ENCODE results near the gene PCSK7.

Gene PCSK7

DNA sequence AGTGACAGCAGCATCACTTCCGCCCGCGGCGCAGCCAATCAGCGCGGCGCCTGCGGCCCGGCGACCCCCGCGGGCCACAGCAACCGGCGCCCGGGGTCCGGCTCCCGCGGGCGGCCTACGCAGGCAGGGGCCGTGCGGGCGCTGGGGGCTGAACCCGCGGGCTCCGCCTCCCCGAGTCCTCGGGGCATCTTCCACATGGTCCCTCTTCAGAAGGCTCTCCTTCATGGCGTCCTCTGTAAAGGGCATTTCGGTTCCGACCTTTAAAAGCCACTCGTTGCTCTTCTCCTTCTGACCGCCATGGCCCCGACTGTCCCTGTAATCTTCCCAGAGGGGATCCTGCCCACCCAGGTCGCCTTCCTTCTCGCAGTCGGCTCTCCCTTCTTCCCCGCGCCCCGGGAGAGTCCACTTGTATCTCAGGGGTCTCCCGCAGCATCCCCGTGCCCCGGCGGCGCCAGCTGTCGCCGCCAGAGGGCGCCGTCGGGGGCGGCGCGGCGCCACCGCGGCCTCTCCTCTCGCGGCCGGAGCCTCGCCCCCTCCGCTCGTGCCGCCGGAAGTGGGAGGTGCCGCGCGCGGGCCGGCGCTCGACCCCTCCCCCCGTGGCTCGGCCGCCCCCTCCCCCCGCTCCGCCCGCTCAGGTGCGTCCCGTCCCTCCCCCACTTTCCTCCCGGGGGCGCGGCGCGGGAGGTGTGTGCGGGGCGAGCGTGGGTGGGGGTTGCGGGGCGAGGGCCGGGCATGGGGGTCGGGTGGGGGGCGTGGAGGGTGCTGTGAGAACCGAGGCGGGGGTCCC, 412 bp upstream of the PCSK7 start, which contains the start of gene RNF214:
RNF214 (plus strand) TSS at position 580 of the 787 bp plus-strand sequence. CDS start 1,602 bp downstream, outside the sequence.
- Histone ChIP-seq H3K9ac (ENCODE audit: low read depth in 1 of 2, low read length in 2 of 2) (peak within 1 kb of the TSS; percentile 96), H3K27me3 (ENCODE audit: control insufficient read depth in 2 of 2, insufficient read depth in 2 of 2, low read length in 2 of 2) (no peaks in the 10 kb centered on the region), H3K9me3 (ENCODE audit: control insufficient read depth in 2 of 2, low read length in 2 of 2) (no peaks in the 10 kb centered on the region), H3K4me1 (ENCODE audit: control insufficient read depth in 2 of 2, insufficient read depth in 2 of 2, low read length in 2 of 2) (peaks cover 17 to 19% of the 10 kb centered on the region in 2 donors), H3K4me3 (ENCODE audit: low read length in 2 of 2) (peak within 1 kb of the TSS; percentile 98), H3K27ac (ENCODE audit: low read depth in 2 of 2, low read length in 2 of 2) (peak within 1 kb of the TSS; percentile 93 to 94), H3K36me3 (ENCODE audit: control insufficient read depth in 2 of 2, insufficient read depth in 2 of 2, low read length in 2 of 2) (peaks cover 26 to 30% of the 10 kb centered on the region in 2 donors)

DNA sequence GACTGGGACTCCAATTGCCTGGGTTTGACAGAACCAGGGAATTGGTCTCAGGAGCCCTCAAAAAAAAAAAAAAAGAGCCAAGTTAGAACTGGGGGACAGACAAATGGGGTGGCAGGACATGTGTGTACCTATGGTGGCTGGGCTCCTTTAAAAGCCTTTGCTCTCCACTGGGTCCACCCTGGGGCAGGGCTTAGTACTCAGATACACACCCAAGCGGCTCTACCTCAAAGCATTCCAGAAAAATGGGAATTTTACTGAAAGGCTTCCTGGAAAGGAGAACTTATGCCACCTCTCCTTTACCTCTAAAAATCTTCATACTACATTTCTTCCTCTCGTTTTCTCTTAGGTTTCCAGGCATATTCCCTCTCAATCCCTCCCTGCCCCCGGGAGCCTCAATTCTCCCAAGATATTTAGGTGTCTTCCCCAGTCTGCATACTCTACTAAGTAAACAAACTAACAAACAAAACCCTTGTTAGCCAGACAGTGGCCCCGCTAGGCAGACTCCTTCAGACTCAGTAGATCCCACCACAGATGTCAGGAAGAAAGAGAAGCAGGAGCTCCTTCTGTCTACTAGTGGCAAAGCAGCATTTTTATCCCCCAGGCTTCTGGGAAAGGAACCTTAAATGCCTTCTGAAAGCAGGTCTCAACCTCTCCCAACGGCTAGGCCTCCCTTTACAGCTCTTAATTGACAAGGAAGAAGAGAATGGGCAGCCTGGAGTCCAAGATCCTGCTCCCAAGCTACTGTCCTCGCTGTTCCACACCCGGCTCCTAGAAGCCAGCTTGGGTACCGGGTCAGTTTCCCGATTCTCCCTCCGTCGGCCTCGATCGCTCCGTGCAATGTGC, 653 bp downstream of the PCSK7 start:
- no peaks in the 10 kb centered on the region for H3K9me3 ChIP-seq (ENCODE audit: control insufficient read depth in 2 of 2, low read length in 2 of 2)
- peaks cover 18 to 19% of the 10 kb centered on the region in 2 donors for H3K4me1 ChIP-seq (ENCODE audit: control insufficient read depth in 2 of 2, insufficient read depth in 2 of 2, low read length in 2 of 2)
- H3K36me3 ChIP-seq (ENCODE audit: control insufficient read depth in 2 of 2, insufficient read depth in 2 of 2, low read length in 2 of 2) = peaks cover 34 to 38% of the 10 kb centered on the region in 2 donors
- peak overlapping the region; percentile 96 for H3K9ac ChIP-seq (ENCODE audit: low read depth in 1 of 2, low read length in 2 of 2)
- H3K27ac ChIP-seq (ENCODE audit: low read depth in 2 of 2, low read length in 2 of 2) = peak overlapping the region; percentile 93 to 94
- peak overlapping the region; percentile 98 for H3K4me3 ChIP-seq (ENCODE audit: low read length in 2 of 2)
- H3K27me3 ChIP-seq (ENCODE audit: control insufficient read depth in 2 of 2, insufficient read depth in 2 of 2, low read length in 2 of 2) = no peaks in the 10 kb centered on the region

DNA sequence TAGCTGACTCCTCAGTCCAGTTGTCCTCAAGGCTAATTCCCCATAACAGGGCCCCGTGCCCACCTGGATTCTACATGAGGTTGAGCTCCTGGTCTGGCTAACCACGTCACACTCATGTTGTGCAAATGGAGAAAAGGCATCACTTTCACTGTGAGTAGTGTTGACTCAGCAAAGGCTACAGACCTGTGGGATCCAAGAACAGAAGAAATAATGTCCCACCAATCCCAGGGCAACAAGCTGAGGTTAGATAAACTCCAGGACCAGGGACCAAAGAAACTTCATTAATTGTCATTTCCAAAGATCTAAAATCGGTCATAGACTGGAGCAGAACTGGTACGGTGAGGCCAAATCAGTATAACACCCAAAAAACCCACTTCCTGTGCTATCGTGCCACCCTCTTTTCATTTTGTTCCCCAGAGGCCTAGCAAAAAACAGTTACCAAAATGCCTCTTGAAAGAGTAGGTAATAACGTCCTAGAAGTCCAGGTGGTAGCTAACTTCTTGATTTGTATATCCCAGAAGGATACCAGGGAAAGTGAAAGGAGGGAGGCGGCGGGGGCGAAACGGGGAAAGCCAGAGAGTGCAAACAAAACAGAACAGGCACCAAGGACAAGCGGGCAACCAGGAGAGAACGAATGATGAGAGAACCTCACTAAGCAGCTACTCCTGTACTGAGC, 1.4 kb downstream of the PCSK7 start:
- Histone ChIP-seq H3K9me3 (ENCODE audit: control insufficient read depth in 2 of 2, low read length in 2 of 2) (no peaks in the 10 kb centered on the region), H3K4me3 (ENCODE audit: low read length in 2 of 2) (peak overlapping the region; percentile 98), H3K27ac (ENCODE audit: low read depth in 2 of 2, low read length in 2 of 2) (peak overlapping the region; percentile 93 to 94), H3K36me3 (ENCODE audit: control insufficient read depth in 2 of 2, insufficient read depth in 2 of 2, low read length in 2 of 2) (peaks cover 37 to 44% of the 10 kb centered on the region in 2 donors), H3K27me3 (ENCODE audit: control insufficient read depth in 2 of 2, insufficient read depth in 2 of 2, low read length in 2 of 2) (no peaks in the 10 kb centered on the region), H3K9ac (ENCODE audit: low read depth in 1 of 2, low read length in 2 of 2) (peak overlapping the region; percentile 96), H3K4me1 (ENCODE audit: control insufficient read depth in 2 of 2, insufficient read depth in 2 of 2, low read length in 2 of 2) (peaks cover 24 to 26% of the 10 kb centered on the region in 2 donors)

DNA sequence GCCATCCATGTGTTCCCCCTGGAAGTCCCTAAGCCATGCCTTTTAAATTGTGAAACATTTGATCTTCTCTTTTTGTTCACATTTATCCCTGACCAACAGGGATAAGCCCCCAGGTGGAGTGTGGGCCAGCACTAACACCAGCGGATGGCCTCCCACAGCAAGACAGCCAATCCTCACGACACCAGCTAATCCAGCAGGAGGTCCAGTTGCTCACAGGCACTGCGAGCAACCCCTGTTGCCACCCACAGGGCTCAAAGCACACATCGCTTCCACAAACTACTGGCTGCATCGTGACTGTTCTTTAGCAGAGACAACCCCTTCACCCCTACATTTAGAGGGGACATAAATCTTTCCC, 2.0 kb downstream of the PCSK7 start:
- H3K9me3 ChIP-seq (ENCODE audit: control insufficient read depth in 2 of 2, low read length in 2 of 2) = no peaks in the 10 kb centered on the region
- peak overlapping the region in 1 of 2 donors; percentile 19 for H3K9ac ChIP-seq (ENCODE audit: low read depth in 1 of 2, low read length in 2 of 2)
- H3K27ac ChIP-seq (ENCODE audit: low read depth in 2 of 2, low read length in 2 of 2) = peak overlapping the region in 1 of 2 donors; percentile 93
- peaks cover 38 to 47% of the 10 kb centered on the region in 2 donors for H3K36me3 ChIP-seq (ENCODE audit: control insufficient read depth in 2 of 2, insufficient read depth in 2 of 2, low read length in 2 of 2)
- H3K4me3 ChIP-seq (ENCODE audit: low read length in 2 of 2) = peak overlapping the region in 1 of 2 donors; percentile 98
- no peaks in the 10 kb centered on the region for H3K27me3 ChIP-seq (ENCODE audit: control insufficient read depth in 2 of 2, insufficient read depth in 2 of 2, low read length in 2 of 2)
- H3K4me1 ChIP-seq (ENCODE audit: control insufficient read depth in 2 of 2, insufficient read depth in 2 of 2, low read length in 2 of 2) = peaks cover 28 to 30% of the 10 kb centered on the region in 2 donors

DNA sequence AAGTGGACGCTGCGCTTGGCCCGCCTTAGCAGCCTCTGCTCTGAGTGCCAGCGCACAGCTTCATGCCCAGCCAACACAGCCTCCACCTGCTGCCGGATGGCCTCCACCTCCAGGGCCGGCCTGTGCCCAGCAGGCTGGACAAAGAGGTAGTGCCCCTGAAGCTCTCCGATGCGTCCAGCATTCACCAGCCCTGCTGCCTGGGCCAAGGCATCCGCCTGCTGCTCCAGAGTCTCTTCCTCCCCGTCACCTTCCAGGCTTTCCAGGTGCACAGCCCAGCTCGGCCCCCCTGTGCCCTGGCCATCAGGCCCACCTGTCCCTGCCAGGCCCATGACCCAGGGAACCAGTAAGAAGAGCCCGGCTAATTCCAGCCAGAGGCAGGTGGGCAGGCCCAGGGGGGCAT, 2.5 kb downstream of the PCSK7 start:
- peaks cover 32 to 35% of the 10 kb centered on the region in 2 donors for H3K4me1 ChIP-seq (ENCODE audit: control insufficient read depth in 2 of 2, insufficient read depth in 2 of 2, low read length in 2 of 2)
- H3K9me3 ChIP-seq (ENCODE audit: control insufficient read depth in 2 of 2, low read length in 2 of 2) = no peaks in the 10 kb centered on the region
- H3K4me3 ChIP-seq (ENCODE audit: low read length in 2 of 2) = no peak overlapping the region
- no peaks in the 10 kb centered on the region for H3K27me3 ChIP-seq (ENCODE audit: control insufficient read depth in 2 of 2, insufficient read depth in 2 of 2, low read length in 2 of 2)
- peaks cover 38 to 47% of the 10 kb centered on the region in 2 donors for H3K36me3 ChIP-seq (ENCODE audit: control insufficient read depth in 2 of 2, insufficient read depth in 2 of 2, low read length in 2 of 2)
- no peak overlapping the region for H3K27ac ChIP-seq (ENCODE audit: low read depth in 2 of 2, low read length in 2 of 2)
- H3K9ac ChIP-seq (ENCODE audit: low read depth in 1 of 2, low read length in 2 of 2) = no peak overlapping the region

DNA sequence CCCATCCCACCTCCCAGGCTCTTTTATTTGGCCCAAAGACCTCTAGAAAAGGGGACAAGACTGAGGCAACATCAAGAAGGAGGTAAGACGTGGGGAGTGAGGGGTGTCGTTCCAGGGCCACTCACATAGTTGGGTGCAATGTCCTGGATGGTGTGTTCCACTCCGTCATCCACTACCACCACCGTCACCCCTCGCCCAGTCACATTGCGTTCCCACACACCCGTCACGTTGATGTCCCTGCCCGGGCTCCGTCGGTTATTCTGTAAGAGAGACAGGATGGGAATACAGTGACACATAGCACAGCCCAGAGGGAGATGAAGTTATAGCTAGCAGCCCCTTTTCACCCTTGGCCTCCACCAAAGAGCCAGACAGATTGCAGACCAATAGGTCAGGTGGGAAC, 3.8 kb downstream of the PCSK7 start:
- H3K36me3 ChIP-seq (ENCODE audit: control insufficient read depth in 2 of 2, insufficient read depth in 2 of 2, low read length in 2 of 2) = peaks cover 48 to 57% of the 10 kb centered on the region in 2 donors
- no peaks in the 10 kb centered on the region for H3K9me3 ChIP-seq (ENCODE audit: control insufficient read depth in 2 of 2, low read length in 2 of 2)
- H3K27ac ChIP-seq (ENCODE audit: low read depth in 2 of 2, low read length in 2 of 2) = no peak overlapping the region
- peaks cover 42 to 45% of the 10 kb centered on the region in 2 donors for H3K4me1 ChIP-seq (ENCODE audit: control insufficient read depth in 2 of 2, insufficient read depth in 2 of 2, low read length in 2 of 2)
- H3K9ac ChIP-seq (ENCODE audit: low read depth in 1 of 2, low read length in 2 of 2) = no peak overlapping the region
- no peak overlapping the region for H3K4me3 ChIP-seq (ENCODE audit: low read length in 2 of 2)
- no peaks in the 10 kb centered on the region for H3K27me3 ChIP-seq (ENCODE audit: control insufficient read depth in 2 of 2, insufficient read depth in 2 of 2, low read length in 2 of 2)

DNA sequence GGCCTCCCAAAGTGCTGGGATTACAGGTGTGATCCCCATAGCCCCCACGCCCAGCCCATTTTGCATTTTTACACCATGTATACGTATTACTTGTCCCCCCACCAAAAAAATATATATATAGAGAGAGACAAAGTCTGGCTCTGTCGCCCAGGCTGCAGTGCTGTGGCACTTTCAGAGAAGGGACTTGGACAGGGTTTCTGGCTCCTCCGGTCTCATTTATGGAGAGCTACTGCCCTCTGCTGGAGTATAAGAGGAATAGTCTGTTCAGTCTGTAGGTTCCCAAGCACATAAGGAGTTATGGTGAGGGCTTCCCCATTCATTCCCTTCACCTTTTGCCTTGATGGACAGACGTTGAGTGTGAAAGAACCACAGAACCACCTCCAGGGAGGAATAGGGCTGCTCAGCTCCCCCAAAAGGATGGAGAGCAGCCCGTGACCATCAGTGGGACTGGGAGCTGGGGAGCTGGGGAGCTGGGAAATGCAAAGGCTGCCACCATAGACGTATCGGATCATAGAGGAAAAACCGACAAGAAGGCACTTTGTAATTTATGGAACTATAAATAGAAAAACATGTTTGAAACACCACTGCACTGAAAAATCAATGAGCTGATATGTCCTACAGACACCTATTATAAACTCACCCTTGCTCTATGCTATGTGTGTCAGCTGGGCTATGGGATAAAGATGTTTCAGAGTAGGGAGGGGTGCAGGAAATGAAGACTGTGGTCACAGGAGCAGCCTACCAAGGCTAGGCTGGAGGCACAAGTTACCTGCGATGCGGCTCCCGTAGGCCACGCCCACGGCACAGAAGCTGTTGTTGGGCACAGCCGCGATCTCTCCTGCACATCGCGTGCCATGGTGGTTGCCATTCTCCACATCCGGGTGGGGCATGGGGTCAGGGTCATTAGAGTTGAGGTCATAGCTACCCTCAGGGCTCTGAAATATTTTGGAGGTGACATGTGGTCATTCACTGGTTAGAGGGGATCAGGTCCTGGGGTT, 5.2 kb downstream of the PCSK7 start:
- no peak overlapping the region for H3K4me3 ChIP-seq (ENCODE audit: low read length in 2 of 2)
- no peaks in the 10 kb centered on the region for H3K27me3 ChIP-seq (ENCODE audit: control insufficient read depth in 2 of 2, insufficient read depth in 2 of 2, low read length in 2 of 2)
- peaks cover 45 to 51% of the 10 kb centered on the region in 2 donors for H3K4me1 ChIP-seq (ENCODE audit: control insufficient read depth in 2 of 2, insufficient read depth in 2 of 2, low read length in 2 of 2)
- peaks cover 53 to 65% of the 10 kb centered on the region in 2 donors for H3K36me3 ChIP-seq (ENCODE audit: control insufficient read depth in 2 of 2, insufficient read depth in 2 of 2, low read length in 2 of 2)
- H3K27ac ChIP-seq (ENCODE audit: low read depth in 2 of 2, low read length in 2 of 2) = no peak overlapping the region
- H3K9me3 ChIP-seq (ENCODE audit: control insufficient read depth in 2 of 2, low read length in 2 of 2) = no peaks in the 10 kb centered on the region
- no peak overlapping the region for H3K9ac ChIP-seq (ENCODE audit: low read depth in 1 of 2, low read length in 2 of 2)

DNA sequence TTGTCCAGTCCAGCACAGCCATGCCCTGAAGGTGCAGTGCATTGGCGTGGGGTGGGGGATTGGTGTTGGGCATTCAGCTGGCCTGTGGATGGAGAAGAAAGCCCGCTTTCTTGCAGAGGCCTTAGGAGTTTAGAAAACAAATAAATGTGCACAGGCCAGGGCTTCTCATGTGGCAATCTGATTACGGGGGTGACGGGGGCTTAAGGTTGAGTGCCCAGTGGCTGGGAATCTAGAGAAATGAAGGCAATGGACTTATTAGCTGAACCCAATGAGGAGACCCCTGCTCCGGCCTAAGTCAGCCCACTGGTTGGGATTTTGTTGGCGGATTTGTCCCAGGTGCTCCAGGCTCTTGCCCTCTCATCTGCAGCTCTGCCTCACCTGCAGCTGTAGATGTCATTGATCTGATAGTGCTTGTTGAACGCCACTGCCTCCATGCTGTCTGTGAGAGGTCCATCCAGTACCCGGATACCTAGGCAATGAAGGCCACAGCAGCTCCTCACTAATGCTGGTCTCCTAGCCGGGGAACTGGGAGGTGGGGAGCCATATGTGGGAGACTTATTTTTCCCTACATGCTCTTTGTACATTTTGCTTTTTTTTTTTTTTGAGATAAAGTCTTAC, 6.2 kb downstream of the PCSK7 start:
- peak overlapping the region in 1 of 2 donors; percentile 32 for H3K27ac ChIP-seq (ENCODE audit: low read depth in 2 of 2, low read length in 2 of 2)
- H3K4me1 ChIP-seq (ENCODE audit: control insufficient read depth in 2 of 2, insufficient read depth in 2 of 2, low read length in 2 of 2) = peaks cover 45 to 54% of the 10 kb centered on the region in 2 donors
- H3K4me3 ChIP-seq (ENCODE audit: low read length in 2 of 2) = peak overlapping the region in 1 of 2 donors; percentile 13
- H3K9me3 ChIP-seq (ENCODE audit: control insufficient read depth in 2 of 2, low read length in 2 of 2) = no peaks in the 10 kb centered on the region
- no peaks in the 10 kb centered on the region for H3K27me3 ChIP-seq (ENCODE audit: control insufficient read depth in 2 of 2, insufficient read depth in 2 of 2, low read length in 2 of 2)
- H3K9ac ChIP-seq (ENCODE audit: low read depth in 1 of 2, low read length in 2 of 2) = no peak overlapping the region
- H3K36me3 ChIP-seq (ENCODE audit: control insufficient read depth in 2 of 2, insufficient read depth in 2 of 2, low read length in 2 of 2) = peaks cover 58 to 74% of the 10 kb centered on the region in 2 donors

All from mucosa of rectum (tissue), 2 donors.